Stimulated activated naive CD4-positive, alpha-beta T cell (primary cell): ENCODE data around the gene DAP.
"Not testable (repeated sequence)": the region's sequence is repeated elsewhere in the genome, so short reads cannot be mapped to it uniquely, and the experiment has no call there.

ENCODE experiments used
- DNase-seq, 6 experiments: peaks; one replicate each; lab custom pipeline; 2025; lab: John Stamatoyannopoulos, UW

DAP gene

DNA sequence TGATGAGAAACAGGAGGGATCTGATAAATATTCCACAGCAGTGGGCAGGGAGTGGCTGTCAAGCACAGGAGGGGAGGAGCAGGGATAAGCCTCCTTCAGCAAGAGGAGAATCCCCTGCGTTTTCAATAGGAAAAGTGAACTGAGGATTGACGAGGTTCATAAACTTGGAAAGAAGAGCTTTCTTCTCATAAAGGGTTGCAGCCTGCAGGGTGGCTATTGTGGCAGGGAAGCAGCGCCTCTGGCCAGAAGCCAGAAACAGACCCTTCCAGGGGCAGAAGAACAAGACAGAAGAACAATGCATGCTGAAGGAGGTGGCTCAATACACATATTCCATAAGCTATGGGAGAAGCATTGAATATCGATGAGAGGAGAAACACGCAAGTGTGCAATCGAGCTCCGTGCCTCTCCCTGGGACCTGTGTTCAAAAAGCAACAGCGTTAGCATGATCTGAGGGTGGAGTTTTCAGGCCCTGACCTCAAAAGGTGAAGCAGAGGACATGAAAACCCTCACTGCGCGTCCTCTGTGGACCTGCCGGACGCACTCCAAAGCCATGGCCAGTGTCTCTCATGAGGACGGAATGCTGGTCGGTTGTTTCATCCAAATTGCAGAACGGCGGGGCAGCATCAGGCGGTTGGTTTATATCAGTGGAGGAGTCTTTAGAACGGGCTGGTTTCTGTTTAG is 129.6 kb downstream of the DAP start:
- no peak for DNase-seq

DNA sequence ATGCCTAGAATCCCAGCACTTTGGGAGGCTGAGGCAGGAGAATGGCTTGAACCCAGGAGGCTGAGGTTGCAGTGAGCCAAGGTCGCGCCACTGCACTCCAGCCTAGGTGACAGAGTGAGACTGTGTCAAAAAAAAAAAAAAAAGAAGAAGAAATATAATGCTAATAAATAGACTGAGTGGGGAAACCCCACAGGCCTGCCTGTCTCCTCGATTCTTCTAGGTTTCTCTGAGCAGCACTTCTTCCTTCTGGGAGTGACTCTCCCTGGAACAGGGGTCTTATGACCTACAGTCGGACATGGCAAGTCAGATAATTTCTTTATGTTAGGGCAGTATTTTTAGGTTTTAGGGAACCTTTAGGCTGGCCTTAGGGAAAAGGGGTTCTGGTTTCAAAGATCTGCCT is 130.3 kb downstream of the DAP start:
- not testable (repeated sequence) for DNase-seq

DNA sequence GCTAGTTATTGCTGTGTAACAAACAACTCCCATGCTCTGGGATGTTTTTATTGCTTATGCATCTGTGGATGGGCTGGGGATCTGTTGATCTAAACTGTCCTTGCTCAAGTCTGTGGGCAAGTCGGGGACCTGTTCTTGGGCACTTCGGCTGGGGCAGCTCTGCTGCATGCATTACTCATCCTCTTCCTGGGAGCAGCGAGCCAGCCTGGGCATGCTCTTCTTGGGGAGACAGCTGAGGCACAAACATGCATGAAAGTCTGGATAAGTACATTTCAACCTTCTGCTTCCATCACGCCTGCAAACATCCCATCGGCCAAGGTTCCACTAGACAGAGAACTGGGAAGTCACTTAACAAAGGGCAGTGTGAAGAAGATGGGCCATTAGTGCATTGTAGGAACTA is 130.9 kb downstream of the DAP start:
- no peak for DNase-seq

DNA sequence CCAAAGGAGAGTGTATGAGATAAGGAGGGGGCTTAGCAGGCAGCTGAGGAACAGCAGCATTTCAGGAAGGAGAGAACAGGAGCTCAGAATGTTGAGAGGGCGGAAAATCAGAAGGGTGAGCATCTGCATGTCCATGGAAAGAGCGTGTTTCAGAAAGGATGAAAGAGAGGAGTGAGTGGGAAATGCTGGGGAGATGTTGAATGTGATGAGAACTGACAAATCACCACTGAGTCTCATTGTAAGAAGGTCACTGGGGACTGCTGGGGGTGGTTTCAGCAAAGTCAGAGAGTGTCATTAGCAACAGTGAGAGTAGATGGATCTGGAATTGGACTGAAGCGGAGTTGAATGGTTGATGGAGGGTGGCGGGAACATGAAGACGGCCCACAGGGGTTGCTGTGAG is 131.4 kb downstream of the DAP start:
- DNase-seq: no peak
